Panc1 (cell line): ENCODE measurements around the gene IL36RN. TPM values are rescaled to one million over a fixed set of nuclear protein-coding genes. Genes with fewer than 3 reads are reported as not detected.

Experiments used
- ATAC-seq: fragments of 200-7000 bp; cut with Tn5 transposase; 2 replicates; pipeline ENCODE4 v1.9.1; 2020; ENCODE audit warnings: mild to moderate bottlenecking, moderate library complexity
- BruUV-seq: library from RNA; stranded (reverse); fragments of 400-500 nt; replicated peaks from 2 replicates; lab custom pipeline; 2021; lab: Mats Ljungman, UMichigan
- CTCF ChIA-PET: fragments of 300-600 bp; sonication (Branson Sonifier 250); formaldehyde crosslinking; loops from one replicate; lab custom pipeline; 2022; ENCODE audit warnings: antibody characterized with exemption; lab: Charles Lee
- POLR2A ChIA-PET: fragments of 300-600 bp; sonication (Branson Sonifier 250); formaldehyde crosslinking; loops from one replicate; lab custom pipeline; 2022; ENCODE audit warnings: antibody characterized with exemption; lab: Charles Lee
- DNase-seq: peaks from one replicate; pipeline ENCODE4 v3.0.0-alpha.2; 2010; ENCODE audit warnings: low read depth, low spot score
- H3K27ac ChIP-seq: 2 replicates; pipeline ENCODE4 v1.5.1; 2011; ENCODE audit warnings: mild to moderate bottlenecking, low read length, inconsistent platforms
- H3K27me3 ChIP-seq: fragments of 200-500 bp; sonication (Bioruptor generic); 2 replicates; pipeline ENCODE4 v1.6.0; 2014; ENCODE audit warnings: low read length, inconsistent platforms; ENCODE audit not compliant: control insufficient read depth, insufficient read depth
- H3K36me3 ChIP-seq: fragments of 200-500 bp; sonication (Bioruptor generic); 2 replicates; pipeline ENCODE4 v1.5.1; 2014; ENCODE audit warnings: inconsistent platforms, mild to moderate bottlenecking, low read length, moderate library complexity; ENCODE audit not compliant: control insufficient read depth, insufficient read depth
- H3K4me1 ChIP-seq: 2 replicates; pipeline ENCODE4 v1.5.1; 2011; ENCODE audit warnings: inconsistent platforms, mild to moderate bottlenecking, low read length, moderate library complexity; ENCODE audit not compliant: control insufficient read depth, insufficient read depth
- H3K4me3 ChIP-seq, 2 experiments: 2 replicates each; pipeline ENCODE4 v1.5.1; 2011 to 2012; ENCODE audit warnings: low read depth in 2 of 2, low read length in 2 of 2, mild to moderate bottlenecking in 2 of 2, inconsistent platforms in 1 of 2, moderate library complexity in 1 of 2
- H3K9me3 ChIP-seq: fragments of 200-500 bp; sonication (Bioruptor generic); 2 replicates; pipeline ENCODE4 v1.5.1; 2014; ENCODE audit warnings: low read depth, mild to moderate bottlenecking, inconsistent platforms, low read length, moderate library complexity; ENCODE audit not compliant: control insufficient read depth, insufficient read depth
- CTCF ChIP-seq: fragments of 450-650 bp; IDR thresholded peaks from 2 replicates; pipeline ENCODE4 v1.5.1; 2017; ENCODE audit warnings: mild to moderate bottlenecking
- POLR2AphosphoS5 ChIP-seq: IDR thresholded peaks from 2 replicates; pipeline ENCODE4 v1.6.1; 2012; ENCODE audit warnings: mild to moderate bottlenecking, low read depth, low read length, moderate library complexity
- REST ChIP-seq, 2 experiments: IDR thresholded peaks; 2 replicates each; pipeline ENCODE4 v1.6.1; 2011 to 2012; ENCODE audit warnings: low read depth in 2 of 2, control low read depth in 1 of 2, low read length in 1 of 2, mild to moderate bottlenecking in 1 of 2, moderate library complexity in 1 of 2; ENCODE audit not compliant: insufficient read depth in 1 of 2
- SIN3A ChIP-seq: IDR thresholded peaks from 2 replicates; pipeline ENCODE4 v1.6.1; 2012; ENCODE audit warnings: low read depth, mild to moderate bottlenecking, low read length, moderate library complexity, borderline replicate concordance; ENCODE audit not compliant: insufficient read depth
- TCF7L2 ChIP-seq: IDR thresholded peaks from 2 replicates; pipeline ENCODE4 v1.6.1; 2011; ENCODE audit warnings: mild to moderate bottlenecking, low read depth, low read length, inconsistent platforms
- in situ Hi-C: cut with HindIII; loops from 2 replicates; pipeline ENCODE4 v1.10.0; 2016; ENCODE audit warnings: low sequenced_read_pairs, low pct_unique_long_range_greater_than_20kb
- intact Hi-C: fragments of 100-400 bp; cut with micrococcal nuclease; formaldehyde crosslinking; loops from one replicate; pipeline ENCODE4 v1.10.0; 2022; ENCODE audit not compliant: unreplicated experiment
- total RNA-seq: library from RNA; stranded (reverse); gene quantifications from one replicate; pipeline ENCODE4 v1.2.1, GENCODE V29; 2021; ENCODE audit not compliant: unreplicated experiment

IL36RN gene
- total RNA-seq, 1 experiment from 2014 or later, result not detected

- BruUV-seq, result no TSS peak
- Histone ChIP-seq H3K27me3 (no peaks in the 10 kb centered on the region), H3K4me1 (no peaks in the 10 kb centered on the region), H3K27ac (no peak overlapping the region), H3K4me3 (no peak overlapping the region), H3K36me3 (no peaks in the 10 kb centered on the region), H3K9me3 (no peaks in the 10 kb centered on the region)
- no peak for TF ChIP-seq POLR2AphosphoS5
- TF ChIP-seq REST (IDR thresholded peaks at IDR 0.05; ENCODE audit: insufficient read depth in 1 of 2, low read depth in 2 of 2, low read length in 1 of 2), result no peak
- no peak for TF ChIP-seq CTCF
- TF ChIP-seq TCF7L2, result no peak
- TF ChIP-seq SIN3A, result no peak
- CTCF ChIA-PET, result no interaction called here
- intact Hi-C loops (no loop called here), in situ Hi-C loops (no loop called here)
- DNase-seq (no peak), ATAC-seq (no peak)
- POLR2A ChIA-PET, result no interaction called here
Measured at GRCh38 chr2:113060796-113061195, 1.8 kb downstream of the IL36RN start.

- H3K9me3 ChIP-seq, result no peaks in the 10 kb centered on the region
- H3K27me3 ChIP-seq, result no peaks in the 10 kb centered on the region
- H3K4me3 ChIP-seq, result no peak overlapping the region
- TF ChIP-seq POLR2AphosphoS5 (no peak), TCF7L2 (no peak), SIN3A (no peak), CTCF (no peak), REST (IDR thresholded peaks at IDR 0.05; ENCODE audit: insufficient read depth in 1 of 2, low read depth in 2 of 2, low read length in 1 of 2) (no peak)
- no peak overlapping the region for H3K27ac ChIP-seq
- BruUV-seq, result no TSS peak
- in situ Hi-C loops, result no loop called here
- ChIA-PET CTCF (no interaction called here), POLR2A (no interaction called here)
- no peak for ATAC-seq
- DNase-seq, result no peak
- no peaks in the 10 kb centered on the region for H3K4me1 ChIP-seq
- no peaks in the 10 kb centered on the region for H3K36me3 ChIP-seq
- intact Hi-C loops, result no loop called here
Measured at GRCh38 chr2:113061241-113061640, 2.2 kb downstream of the IL36RN start.
